ENCODE measurements around the gene PADI2. TPM values are rescaled to one million over a fixed set of nuclear protein-coding genes. Genes with fewer than 3 reads are reported as not detected.

The PADI2 gene
- total RNA-seq, 2 experiments from 2014 or later, result 0.25 to 0.30 TPM

DNA sequence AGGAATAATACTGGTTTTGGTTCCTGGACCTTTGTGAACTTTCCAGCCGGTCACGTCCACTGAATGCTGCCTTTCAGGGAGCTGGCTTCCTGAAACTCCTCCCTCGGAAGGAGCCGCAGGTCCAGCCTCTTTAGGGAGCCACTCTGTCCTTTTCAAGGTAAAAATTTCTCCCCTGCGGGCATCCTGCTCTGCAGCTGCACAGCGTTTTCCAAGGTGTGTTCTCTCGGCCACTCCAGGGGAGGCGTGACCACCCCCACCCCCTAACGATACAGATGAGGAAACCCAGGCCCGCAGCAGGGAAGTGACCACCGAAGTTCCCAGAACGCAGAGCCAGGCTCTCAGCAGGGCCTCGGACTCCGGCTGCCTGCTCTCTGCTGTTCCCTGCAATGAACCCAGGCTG is 21.5 kb downstream of the PADI2 start:
- Histone ChIP-seq H3K36me3 (ENCODE audit: insufficient read depth, low read length) (no peaks in the 10 kb centered on the region), H3K4me3 (ENCODE audit: low read length) (no peak overlapping the region), H3K9me3 (ENCODE audit: control insufficient read depth in 1 of 2, insufficient read depth in 1 of 2, low read length in 2 of 2) (peaks cover 0 to 4% of the 10 kb centered on the region in 2 experiments), H3K27ac (ENCODE audit: low read depth in 1 of 2, low read length in 2 of 2) (no peak overlapping the region), H3K27me3 (ENCODE audit: control insufficient read depth in 1 of 2, insufficient read depth in 2 of 2, low read length in 2 of 2) (peaks cover 0 to 6% of the 10 kb centered on the region in 2 experiments), H3K4me1 (ENCODE audit: insufficient read depth, low read length) (peaks cover 3% of the 10 kb centered on the region)
- no peak for ATAC-seq (ENCODE audit: poor library complexity)
- no peaks in the 10 kb centered on the region for H3K9me3 Mint-ChIP-seq
- no peaks in the 10 kb centered on the region for H3K4me1 Mint-ChIP-seq (ENCODE audit: low read depth)
- H3K4me3 Mint-ChIP-seq, result no peak overlapping the region
- no peak overlapping the region for H3K27ac Mint-ChIP-seq
- no peaks in the 10 kb centered on the region for H3K36me3 Mint-ChIP-seq (ENCODE audit: low read depth)
- intact Hi-C loops (cut with DNase I, micrococcal nuclease), result no loop called here
- ChIA-PET CTCF (no interaction called here), POLR2A (no interaction called here)
- no peak for TF ChIP-seq CTCF (IDR thresholded peaks at IDR 0.05)
- H3K27me3 Mint-ChIP-seq, result no peaks in the 10 kb centered on the region
- no peak for DNase-seq

- Mint-ChIP-seq H3K27ac (no peak overlapping the region), H3K4me1 (ENCODE audit: low read depth) (no peaks in the 10 kb centered on the region), H3K9me3 (no peaks in the 10 kb centered on the region), H3K36me3 (ENCODE audit: low read depth) (no peaks in the 10 kb centered on the region), H3K4me3 (no peak overlapping the region), H3K27me3 (no peaks in the 10 kb centered on the region)
- DNase-seq, result no peak
- Histone ChIP-seq H3K4me1 (ENCODE audit: insufficient read depth, low read length) (peaks cover 3% of the 10 kb centered on the region), H3K27me3 (ENCODE audit: control insufficient read depth in 1 of 2, insufficient read depth in 2 of 2, low read length in 2 of 2) (peaks cover 0 to 3% of the 10 kb centered on the region in 2 experiments), H3K9me3 (ENCODE audit: control insufficient read depth in 1 of 2, insufficient read depth in 1 of 2, low read length in 2 of 2) (peaks cover 0 to 4% of the 10 kb centered on the region in 2 experiments), H3K36me3 (ENCODE audit: insufficient read depth, low read length) (no peaks in the 10 kb centered on the region), H3K4me3 (ENCODE audit: low read length) (no peak overlapping the region), H3K27ac (ENCODE audit: low read depth in 1 of 2, low read length in 2 of 2) (no peak overlapping the region)
- intact Hi-C loops (cut with DNase I, micrococcal nuclease), result no loop called here
- ATAC-seq (ENCODE audit: poor library complexity), result no peak
- CTCF ChIA-PET, result no interaction called here
- POLR2A ChIA-PET, result no interaction called here
- no peak for TF ChIP-seq CTCF (IDR thresholded peaks at IDR 0.05)
These were observed 22.1 kb downstream of the PADI2 start for GRCh38 chr1:17097147-17097546.

- Histone ChIP-seq H3K9me3 (ENCODE audit: control insufficient read depth in 1 of 2, insufficient read depth in 1 of 2, low read length in 2 of 2) (peaks cover 0 to 4% of the 10 kb centered on the region in 2 experiments), H3K4me1 (ENCODE audit: insufficient read depth, low read length) (peaks cover 3% of the 10 kb centered on the region), H3K27ac (ENCODE audit: low read depth in 1 of 2, low read length in 2 of 2) (no peak overlapping the region), H3K4me3 (ENCODE audit: low read length) (no peak overlapping the region), H3K36me3 (ENCODE audit: insufficient read depth, low read length) (no peaks in the 10 kb centered on the region), H3K27me3 (ENCODE audit: control insufficient read depth in 1 of 2, insufficient read depth in 2 of 2, low read length in 2 of 2) (peaks cover 0 to 2% of the 10 kb centered on the region in 2 experiments)
- no peak for TF ChIP-seq CTCF (IDR thresholded peaks at IDR 0.05)
- no peaks in the 10 kb centered on the region for H3K4me1 Mint-ChIP-seq (ENCODE audit: low read depth)
- H3K4me3 Mint-ChIP-seq, result no peak overlapping the region
- H3K9me3 Mint-ChIP-seq, result no peaks in the 10 kb centered on the region
- no peak for DNase-seq
- no peaks in the 10 kb centered on the region for H3K27me3 Mint-ChIP-seq
- no peaks in the 10 kb centered on the region for H3K36me3 Mint-ChIP-seq (ENCODE audit: low read depth)
- ChIA-PET CTCF (no interaction called here), POLR2A (no interaction called here)
- no peak overlapping the region for H3K27ac Mint-ChIP-seq
- intact Hi-C loops (cut with DNase I, micrococcal nuclease), result no loop called here
- no peak for ATAC-seq (ENCODE audit: poor library complexity)
These were observed 22.7 kb downstream of the PADI2 start for GRCh38 chr1:17096584-17096983.
